ENCODE measurements around the gene BBS9.
"Not testable (repeated sequence)": the region's sequence is repeated elsewhere in the genome, so short reads cannot be mapped to it uniquely, and the experiment has no call there.

BBS9 gene

GRCh38 chr7:33431543-33431942, 302.2 kb downstream of the BBS9 start:
- DNase-seq (ENCODE audit: low spot score) = no peak

DNA sequence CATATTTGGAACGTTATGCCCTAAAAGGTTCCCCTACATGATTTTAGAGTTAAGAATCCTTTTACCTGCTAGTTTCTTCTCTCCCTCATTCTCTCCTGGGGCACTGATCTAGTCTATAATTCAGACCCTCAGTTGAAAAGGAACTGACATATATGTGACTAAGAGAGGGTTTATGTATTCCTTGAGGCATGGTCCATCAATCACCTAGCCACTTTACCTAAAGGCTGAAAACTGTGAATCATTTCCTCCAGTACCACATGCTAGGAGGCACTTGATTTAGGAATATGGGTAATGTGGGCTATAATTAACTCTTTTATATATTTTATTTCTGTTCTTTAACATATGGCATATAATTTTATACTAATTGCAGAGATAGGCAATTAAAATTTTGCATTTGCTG, 303.5 kb downstream of the BBS9 start:
- DNase-seq (ENCODE audit: low spot score) = no peak

GRCh38 chr7:33433357-33433756, 304.0 kb downstream of the BBS9 start:
- no peak for DNase-seq (ENCODE audit: low spot score)

DNA sequence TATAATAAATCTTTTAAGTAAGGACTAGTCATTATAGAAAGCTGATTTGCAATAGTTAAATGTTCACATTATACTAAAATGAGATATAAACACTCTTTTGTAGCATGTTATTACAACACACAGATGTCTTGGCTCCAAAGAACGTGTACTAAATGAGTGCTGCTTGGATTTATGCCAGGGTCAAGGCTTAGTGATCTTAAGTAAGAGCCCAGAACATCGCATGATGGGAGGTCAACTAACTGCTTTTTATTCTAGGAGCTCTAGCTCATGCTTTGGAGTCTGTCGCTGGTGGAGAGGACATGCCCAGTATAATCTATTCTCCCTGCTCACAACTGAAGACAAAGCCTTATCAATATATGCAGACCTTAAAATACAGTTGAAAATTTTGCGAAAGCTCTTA, 315.1 kb downstream of the BBS9 start:
- DNase-seq (ENCODE audit: low spot score) = peak; percentile 7

DNA sequence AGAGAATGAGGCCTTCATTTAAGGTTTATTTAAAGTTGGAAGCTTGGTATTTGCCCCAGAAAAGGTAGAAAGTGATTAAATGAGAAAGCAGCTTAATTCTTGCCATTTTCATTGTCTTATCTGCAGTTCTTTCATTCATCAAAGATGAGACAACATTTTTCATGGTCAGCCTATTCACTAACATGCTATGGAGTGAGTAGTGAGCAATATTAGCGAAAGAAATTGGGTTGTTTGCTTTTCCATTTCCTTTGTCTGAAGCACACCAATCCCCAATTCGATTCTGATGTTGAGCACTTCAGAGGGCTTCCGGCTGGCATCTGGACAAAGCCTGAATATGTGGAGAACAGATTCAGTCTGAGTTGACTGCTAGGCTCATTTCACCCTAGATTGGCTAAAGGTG, 317.2 kb downstream of the BBS9 start:
- DNase-seq (ENCODE audit: low spot score) = no peak

- peak; percentile 40 for DNase-seq (ENCODE audit: low spot score)
Observed at GRCh38 chr7:33448035-33448434, 318.7 kb downstream of the BBS9 start.

- DNase-seq (ENCODE audit: low spot score) = no peak
Observed at GRCh38 chr7:33449847-33450246, 320.5 kb downstream of the BBS9 start.

- DNase-seq (ENCODE audit: low spot score) = no peak
Observed at GRCh38 chr7:33452805-33453502, 323.6 kb downstream of the BBS9 start.

- no peak for DNase-seq (ENCODE audit: low spot score)
Observed at GRCh38 chr7:33457039-33457438, 327.7 kb downstream of the BBS9 start.

DNA sequence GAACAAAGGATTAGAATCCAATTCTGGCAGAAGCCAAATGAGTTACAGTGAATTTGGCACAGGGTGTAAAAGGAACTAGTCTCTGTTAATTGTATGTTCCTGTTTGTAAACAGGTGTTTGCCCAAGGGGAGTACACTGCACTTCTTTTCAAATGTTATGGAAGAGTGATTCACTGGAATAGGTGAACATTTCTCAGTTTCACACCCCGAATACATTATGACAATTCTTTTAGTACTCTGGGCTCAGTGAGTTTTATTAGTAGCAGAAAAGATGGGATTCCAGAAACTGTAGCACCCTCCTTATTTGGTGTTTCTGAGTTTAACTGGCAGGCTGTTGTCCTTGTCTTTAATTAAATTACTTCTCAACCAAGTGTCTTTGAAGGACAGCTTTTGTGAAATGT, 329.2 kb downstream of the BBS9 start:
- DNase-seq (ENCODE audit: low spot score) = no peak

- peak; percentile 50 for DNase-seq (ENCODE audit: low spot score)
Observed at GRCh38 chr7:33459340-33459751, 330.0 kb downstream of the BBS9 start.

DNA sequence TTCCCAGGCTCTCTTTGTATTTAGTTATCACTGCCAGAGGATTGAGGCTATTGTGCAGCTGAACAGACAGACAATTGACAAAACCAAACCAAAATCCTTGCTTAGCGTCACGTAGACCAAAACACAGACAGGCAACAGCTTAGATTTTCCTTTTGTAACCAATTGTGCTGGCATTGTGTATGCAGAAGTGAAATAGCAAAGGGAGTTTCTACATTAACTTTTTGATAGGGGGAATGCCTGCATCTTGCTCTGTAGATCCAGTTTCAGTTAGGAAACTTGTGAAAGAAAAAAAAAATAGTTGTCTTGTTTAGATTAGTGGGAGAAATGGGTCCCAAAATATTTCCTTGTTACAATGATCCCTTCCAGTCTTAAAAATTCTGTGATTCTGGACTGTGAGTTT, 333.8 kb downstream of the BBS9 start:
- no peak for DNase-seq (ENCODE audit: low spot score)

GRCh38 chr7:33466203-33466602, 336.8 kb downstream of the BBS9 start:
- DNase-seq (ENCODE audit: low spot score) = no peak

DNA sequence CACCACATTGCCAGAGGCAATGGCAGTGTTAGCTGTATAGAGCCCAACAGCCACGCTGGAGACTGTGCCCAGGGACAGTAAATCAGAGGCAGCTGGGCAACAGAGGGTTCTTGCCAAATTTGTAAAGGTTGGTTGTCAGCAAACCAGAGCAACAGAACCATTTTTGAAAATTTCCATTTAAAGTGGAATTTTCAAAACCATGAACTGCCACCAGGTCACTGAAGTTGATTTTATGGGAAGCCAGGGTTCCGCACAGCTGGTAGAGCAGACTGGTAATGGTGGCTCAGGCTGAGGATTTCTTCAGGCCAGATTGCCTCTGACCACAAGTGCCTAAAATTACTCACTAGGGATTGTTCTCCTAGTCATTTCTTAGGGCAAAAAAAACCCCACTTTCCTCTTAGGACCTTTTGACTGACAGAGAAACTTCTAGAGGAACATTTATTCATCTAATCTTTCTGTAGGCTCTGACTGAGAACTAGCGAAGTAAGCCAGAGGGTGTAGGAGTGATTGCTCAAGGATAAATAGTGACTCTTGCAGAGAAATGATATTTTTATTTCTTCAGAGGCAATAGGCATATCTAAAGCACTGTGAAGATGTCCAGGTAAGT, 342.4 kb downstream of the BBS9 start:
- DNase-seq (ENCODE audit: low spot score) = no peak

- DNase-seq (ENCODE audit: low spot score) = no peak
Observed at GRCh38 chr7:33472348-33473025, 343.1 kb downstream of the BBS9 start.

GRCh38 chr7:33477719-33478480, 348.5 kb downstream of the BBS9 start:
- no peak for DNase-seq (ENCODE audit: low spot score)

GRCh38 chr7:33484476-33484875, 355.1 kb downstream of the BBS9 start:
- DNase-seq (ENCODE audit: low spot score) = not testable (repeated sequence)

DNA sequence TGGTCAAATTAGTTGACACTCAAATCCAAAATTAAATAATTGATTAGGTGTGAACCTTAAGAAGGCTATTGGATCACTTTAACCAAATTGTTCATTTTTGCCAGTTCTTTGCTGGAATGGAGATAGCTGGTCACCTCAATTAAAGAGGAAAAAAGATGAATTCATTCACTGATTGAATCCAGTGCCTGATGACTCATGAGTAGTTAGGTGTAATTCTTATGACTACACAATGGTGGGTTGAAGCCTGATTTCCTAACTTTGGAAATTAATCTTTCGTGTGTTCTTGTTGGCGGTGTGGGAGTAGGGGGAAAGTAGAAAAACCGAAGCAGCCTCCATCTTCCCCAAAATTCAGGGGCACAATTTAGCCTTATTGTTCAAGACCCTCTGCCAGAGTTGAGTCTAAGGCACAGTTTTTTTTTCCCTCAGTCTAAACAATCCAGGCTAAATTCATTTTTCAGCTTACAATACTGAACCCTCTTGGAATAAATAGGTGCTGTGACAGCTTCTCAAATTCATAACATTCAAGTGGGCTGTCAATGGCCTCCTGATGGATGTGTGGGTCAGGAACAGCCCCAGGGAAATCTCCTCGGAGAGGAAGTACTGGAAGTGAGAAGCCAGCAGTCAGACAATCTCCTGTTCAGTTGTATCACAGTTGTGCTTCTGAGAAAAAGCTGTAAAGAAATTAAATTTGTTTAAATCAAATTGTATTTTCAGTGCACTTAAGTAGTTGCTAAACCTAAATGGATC, 356.6 kb downstream of the BBS9 start:
- no peak for DNase-seq (ENCODE audit: low spot score)

DNA sequence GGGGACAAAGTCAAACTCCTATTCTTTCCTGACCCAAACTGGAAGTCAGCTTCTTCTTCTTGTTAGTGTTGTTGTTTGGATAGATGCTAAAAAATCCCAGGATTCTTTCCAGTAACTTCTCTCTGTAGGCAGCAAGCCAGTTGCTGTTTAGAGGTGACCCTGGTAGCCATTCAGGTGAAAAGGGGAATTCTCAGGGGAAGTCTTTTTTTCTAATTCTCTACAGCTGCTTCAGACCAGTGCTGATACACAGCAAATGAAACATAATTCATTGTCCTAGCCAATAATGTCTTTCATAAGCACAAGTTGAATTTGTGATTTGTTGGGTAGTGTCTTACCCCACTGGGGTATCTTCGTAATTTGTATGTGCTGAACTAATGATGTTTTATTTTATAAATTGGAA, 357.3 kb downstream of the BBS9 start:
- DNase-seq (ENCODE audit: low spot score) = no peak

DNA sequence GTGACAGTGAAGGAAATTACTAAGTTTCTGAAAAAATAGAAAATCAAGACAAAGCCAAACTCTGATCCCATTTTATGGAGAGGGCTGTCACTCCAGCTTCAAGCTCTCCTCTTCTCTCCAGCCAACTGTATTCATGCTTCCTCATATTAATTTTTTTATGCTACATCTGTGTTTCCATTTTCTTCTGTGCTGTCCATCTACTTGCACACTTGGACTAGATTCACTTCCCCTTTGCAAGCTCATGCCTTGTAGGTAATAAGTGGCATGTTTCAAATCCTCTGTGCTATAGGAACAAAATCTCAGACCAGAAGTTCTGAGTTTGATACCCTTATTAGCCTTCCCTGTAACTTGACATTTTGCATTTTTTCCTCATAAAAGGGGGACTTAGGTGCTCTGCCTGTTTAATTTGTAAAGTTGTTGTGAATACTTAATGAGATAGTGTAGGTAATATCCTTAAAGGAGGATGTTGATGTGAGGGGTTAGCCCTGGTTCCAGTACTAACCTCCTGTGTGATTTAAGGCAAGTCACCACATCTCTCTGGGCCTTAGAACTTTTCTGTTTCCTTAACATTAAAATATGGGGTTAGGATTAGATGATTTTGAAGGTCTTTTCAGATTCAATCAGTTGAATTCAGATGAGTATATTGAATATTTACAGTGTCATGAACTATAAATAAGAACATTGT, 358.8 kb downstream of the BBS9 start:
- no peak for DNase-seq (ENCODE audit: low spot score)

GRCh38 chr7:33494474-33494873, 365.1 kb downstream of the BBS9 start:
- no peak for DNase-seq (ENCODE audit: low spot score)
